Activated CD4-positive, alpha-beta T cell treated with anti-CD3 and anti-CD28 coated beads, Interleukin-2, amount 50 U/mL, for 1 hour (primary cell): Measurements from ENCODE around the gene RHOH.
A peak's percentile ranks its signal among the peaks of the same experiment; 100 is the strongest.

Experiments used
- DNase-seq: peaks from one replicate; pipeline ENCODE4 v3.0.0-alpha.2; 2020

Gene RHOH

DNA sequence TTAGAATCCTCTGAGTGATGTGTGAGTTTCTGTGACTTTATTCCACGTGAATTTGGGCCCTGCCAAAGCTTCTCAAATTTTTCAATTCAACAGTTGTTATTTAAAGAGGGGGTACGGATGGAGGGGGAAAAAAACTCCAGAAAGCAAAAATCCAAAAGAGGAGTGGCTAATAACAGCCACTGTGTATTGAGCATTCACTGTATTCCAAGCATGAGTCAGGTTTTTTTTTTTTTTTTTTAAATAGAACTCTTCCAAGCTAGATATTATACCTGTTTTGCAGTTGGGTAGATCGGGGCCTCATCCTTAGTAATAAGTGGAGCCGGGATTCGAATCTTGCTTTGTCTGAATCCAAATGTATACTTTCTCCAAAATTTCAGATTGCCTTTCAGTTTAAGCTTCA, 6.4 kb upstream of the RHOH start:
- no peak for DNase-seq

DNA sequence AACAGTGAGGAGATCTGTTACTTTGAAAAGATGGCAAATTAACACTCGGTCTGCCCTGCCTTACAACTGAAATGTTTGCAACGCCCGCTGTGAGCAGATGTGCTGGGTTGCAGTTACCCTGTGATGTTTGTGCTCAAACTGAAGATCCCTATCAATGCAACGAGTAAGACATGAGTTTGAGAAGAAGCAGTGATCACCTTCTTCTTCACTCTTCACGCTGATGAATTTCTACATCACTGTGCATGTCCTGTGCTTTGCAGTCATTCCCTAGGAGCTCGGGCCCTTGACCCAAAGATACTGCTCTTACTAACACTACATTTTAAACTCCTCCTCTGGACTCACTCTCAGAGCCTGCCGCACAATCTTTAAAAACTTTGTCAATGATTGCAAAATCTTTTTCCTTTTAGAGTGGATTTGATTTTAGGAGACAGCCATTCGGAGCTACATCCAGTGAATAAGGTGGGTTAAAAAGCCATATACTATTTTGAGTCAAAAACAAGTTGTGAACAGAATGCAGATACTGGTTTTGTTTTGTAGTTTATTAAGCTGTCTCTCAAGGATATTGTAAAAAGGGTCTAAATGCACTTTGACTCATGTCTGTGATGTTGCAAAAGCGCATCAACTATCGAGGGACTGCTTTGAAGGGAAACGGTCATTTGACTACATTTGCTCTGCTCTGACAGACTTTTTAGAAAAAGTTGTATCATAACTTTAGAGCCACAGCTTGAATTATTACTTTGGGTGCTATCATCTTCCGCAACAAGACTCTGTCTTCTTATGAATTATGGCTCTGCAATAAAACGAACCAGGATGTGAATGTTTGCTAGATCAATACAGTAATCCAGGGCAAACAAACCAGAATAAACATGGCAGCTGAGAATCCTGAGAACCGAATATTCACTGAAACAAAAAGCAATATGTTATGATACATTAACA, 5.7 kb upstream of the RHOH start:
- DNase-seq = no peak

DNA sequence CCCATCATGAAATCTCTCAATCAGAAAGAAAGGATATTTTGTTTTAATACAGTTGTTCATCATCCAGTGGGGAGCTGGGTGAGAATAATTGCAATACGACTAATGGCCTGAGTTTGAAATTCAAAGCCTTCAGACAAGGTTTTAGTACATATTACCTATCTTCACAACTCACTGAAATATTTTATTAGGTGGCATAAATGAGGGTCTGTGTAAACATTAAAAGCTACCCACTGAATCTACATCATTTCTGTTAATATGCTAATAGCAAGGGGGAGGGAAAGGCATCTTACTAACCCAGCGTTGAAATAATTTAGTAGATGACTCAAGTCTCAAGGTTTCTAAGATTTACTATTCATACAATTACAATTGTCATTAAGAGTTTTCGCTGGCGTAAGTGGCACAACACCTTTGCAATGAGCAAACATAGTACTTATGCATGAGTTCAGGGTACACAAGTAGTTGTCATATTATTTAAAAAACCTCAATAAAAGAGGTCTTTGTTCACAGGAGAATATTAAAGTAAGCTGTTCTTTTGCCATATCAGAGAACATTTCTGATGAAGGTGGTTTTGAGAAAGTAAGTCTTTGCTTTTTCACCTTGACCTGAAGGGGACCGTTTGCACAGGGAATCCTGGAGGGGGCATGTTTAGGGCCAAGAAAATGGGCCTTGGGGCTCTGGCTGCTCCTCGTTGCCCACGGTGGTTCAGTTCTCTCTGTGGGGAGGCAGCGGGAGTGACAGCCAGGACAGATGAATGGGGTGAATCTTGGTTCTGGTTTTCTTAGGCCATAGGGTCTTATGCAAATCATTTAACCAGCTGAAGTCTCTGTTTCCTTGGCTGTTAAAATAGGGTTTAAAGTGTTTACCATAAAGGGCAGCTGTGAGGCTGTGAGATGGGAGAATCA, 4.5 kb upstream of the RHOH start:
- DNase-seq = no peak

DNA sequence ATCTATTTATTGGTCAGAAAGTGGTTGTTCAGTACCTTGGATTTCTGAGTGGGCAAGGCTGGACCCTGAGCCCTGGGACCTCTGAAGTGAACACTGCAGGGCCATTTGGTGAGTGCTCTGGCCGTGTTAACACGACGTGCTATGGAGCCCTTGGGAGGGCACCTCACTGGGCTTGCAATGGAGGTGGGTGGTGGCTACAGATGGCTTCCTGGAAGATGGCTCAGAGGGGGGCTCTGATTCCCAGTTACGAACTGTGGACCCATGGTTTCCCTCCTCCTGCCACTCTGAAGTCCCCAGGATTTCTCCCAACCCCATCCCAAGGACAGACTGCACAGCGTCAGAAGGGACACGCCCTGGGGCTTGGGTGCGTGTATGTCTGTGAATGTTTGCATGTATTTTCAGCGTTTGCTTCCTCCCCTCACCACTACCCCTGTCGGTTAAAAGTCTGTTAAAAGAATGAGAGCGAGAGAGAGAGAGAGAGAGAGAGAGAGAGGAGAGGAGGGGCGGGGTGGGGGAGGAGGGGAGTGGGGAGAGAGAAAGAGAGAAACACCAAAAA, 3.7 kb upstream of the RHOH start:
- no peak for DNase-seq

DNA sequence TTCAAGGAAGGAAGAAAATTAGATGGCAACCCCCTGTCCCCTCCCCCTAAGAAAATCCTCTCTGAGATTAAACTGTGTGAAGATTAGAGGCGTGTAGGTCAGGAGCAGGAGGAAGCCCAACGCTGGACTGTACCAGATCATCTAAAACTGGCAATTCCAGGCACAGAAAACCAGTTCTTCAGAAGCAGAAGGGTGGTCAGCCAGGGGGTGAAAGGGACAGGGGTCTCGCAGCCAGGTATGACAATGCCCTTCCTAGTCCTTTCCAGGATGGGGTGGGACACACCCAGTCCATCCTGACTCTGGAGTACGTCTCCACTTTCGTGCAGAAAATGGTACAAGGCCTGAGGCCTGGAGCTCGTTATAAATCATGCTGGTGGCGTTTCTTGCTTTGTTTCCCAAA, 3.3 kb upstream of the RHOH start:
- DNase-seq = no peak

DNA sequence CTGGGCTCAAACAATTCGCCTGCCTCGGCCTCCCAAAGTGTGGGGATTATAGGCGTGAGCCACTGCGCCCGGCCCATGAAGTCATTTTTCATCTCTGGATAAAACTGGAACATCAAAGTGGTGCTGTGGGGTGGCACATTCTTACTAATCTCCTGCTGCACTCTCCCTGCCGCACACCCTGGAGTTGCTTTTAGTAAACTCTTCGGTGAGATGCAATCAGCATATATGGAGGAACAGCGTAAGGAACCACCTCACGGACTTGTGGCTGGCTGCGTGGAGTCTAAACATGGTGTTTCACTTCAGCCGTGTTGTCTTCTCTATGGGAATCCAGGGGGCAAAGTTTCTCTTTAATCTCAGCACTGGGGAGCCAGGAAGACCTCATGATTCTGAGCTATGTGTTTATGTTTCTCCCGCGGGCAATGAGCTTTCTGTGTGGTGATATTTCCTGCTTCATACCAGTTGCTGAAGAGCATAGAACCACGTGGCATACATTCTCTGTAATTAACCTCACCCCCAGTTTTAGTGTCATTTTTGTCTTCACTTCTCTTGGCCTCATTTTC, 2.1 kb upstream of the RHOH start:
- no peak for DNase-seq

DNA sequence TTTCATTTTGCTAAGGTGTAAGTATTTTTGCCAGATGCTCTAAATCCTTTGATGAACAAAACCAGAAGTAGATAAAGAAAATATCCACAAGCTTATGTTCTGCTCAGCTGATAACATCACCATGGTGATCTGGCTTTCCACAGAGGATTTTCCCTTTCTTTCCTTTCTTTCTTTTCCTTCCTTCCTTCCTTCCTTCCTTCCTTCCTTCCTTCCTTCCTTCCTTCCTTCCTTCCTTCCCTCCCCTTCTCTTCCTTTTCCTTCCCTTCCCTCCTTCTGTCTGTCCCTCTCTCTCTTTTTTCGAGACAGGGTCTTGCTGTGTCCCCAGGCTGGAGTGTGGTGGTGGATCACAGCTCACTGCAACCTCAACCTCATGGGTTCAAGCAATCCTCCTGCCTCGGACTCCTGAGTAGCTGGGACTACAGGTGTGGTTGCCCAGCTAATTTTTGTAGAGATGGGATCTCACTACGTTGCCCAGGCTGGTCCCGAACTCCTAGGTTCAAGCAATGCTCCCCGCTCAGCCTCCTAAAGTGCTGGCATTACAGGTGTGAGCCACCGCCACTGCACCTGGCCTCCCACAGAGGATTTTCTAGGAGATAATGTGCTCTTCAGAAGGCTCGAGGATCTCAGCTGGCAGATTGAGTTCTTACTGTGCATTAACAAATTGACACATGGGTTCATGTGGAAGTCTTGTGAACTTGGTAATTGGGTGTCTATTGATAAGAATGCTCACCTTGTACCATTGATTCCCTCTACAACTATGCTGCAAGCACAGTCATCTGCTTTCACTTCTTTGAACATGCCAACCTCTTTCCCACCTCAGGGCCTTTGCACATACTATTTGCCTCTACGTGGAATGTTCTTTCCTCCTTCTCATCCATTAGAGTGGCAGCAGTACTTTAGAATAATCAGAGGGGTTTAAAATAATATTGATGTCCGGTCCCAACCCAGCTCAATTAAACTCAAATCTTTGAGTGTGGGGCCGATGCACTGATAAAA, 1.4 kb upstream of the RHOH start:
- DNase-seq = no peak

DNA sequence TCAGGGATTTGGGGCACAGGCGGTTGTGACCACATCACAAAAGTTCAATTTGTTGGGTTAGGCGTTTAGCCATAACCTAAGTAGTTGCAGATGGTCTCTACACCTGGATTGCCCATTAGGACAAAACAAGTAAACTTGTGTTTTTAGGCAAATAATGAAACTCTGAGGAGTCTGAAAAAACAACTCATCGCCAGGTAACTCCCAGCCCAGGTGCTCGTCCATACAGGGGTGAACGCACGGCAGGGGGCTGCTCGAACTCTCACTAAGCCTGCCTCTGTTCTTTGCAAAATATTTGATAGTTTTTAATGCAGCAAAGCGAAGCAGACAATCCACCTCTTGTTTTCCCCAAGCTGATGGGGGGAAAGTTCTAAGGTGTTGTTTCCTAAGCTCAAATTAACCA, 559 bp upstream of the RHOH start:
- no peak for DNase-seq

DNA sequence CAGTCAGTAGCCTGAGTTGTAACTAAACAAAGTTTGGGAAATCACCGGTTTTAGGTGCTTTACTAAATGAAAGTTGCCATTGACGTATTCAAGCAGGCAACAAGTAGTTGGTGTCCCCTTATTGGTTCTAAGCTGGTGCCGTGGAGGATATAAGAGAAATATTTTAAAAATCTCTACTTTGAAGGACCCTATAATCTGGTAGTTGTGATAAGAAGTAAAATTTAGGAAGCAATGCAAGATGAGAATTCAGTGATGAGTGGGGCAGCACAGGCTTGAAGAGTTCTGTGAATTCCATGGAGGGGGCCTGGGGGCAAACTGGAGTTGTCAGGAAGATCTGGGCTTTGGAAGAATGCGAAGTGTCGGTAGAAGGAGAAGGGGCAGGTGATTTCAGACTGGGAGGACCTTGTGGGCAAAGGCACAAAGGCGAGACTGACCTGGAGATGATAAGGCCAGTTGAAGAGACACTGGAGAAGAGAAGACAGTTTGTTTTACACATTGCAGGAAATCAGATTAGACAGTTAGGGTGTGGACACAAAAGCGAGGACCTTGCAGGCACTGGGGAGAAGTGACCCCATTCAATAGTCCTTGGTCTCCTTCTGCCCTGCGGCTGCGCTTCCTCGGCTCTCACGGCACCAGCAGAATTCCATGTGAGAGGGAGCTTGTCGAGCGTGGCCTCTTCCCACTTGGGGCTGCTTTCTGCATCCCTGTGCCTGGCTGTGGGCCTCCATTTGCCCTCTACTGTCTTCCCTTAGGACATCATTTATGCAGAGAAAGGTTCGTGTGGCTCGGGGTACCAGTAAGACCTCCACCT, 1.3 kb downstream of the RHOH start:
- no peak for DNase-seq

DNA sequence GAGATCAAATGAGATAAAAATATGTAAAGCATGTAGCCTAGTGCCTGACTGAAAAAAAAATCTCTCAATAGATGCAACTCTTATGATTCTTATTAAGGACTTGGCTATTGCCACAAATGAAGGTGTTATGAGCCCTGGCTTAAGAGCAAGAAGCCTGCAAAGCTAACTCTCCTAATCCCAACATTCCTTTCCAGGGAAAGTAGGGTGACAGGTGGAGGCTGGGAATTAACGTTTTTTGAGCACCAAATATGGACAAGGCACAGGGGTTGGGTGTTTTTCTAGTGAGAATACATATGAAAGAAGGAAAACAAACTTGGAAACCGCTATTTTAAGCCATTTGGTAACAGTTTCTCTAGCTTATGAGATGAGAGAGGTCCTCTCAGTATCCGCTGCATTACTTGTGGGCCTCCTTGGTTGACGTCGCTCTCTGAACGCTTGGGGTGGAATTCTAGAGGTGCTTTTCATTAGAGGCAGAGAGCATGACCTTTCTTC, 2.4 kb downstream of the RHOH start:
- DNase-seq = no peak

DNA sequence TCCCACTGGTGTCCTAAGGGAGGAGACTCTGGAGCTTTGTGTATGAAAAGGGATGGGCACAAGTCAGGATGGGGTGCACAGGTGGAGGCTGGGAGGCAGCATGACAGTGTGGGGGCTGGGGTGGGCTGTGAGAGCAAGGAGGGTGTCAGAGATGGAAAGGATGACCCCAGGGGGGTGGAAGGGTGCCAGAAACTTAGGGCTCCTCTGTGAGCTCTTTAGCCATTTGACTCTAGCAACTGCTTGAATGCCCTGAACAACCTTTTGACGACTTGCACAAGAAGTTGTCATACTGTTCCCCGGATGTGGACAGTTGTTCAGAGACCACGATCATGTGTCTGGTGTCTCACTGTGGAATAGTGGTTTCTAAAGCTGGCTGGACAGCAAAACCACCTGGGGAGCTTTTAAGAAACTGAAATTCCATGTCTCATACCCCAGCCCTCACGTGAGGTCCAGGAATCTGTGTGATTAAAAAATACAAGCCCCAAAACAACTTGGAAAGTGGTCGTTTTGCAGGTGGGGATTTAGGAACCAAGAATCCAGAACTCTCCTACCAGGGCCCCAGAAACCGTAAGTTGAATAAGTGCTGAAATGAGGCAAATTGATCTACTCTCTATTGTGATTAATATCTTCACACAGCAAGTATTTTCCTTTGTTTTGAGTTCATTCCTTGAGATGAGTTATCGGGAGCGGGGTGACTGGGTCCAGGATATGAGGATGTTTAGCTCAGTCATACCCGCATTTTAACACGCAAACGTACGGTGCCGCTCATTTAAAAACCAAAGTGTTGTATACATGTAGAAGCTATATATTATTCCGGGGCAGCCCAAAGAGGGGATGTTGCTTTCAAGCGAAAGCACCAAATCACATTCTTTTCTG, 3.4 kb downstream of the RHOH start:
- DNase-seq = peak; percentile 62

DNA sequence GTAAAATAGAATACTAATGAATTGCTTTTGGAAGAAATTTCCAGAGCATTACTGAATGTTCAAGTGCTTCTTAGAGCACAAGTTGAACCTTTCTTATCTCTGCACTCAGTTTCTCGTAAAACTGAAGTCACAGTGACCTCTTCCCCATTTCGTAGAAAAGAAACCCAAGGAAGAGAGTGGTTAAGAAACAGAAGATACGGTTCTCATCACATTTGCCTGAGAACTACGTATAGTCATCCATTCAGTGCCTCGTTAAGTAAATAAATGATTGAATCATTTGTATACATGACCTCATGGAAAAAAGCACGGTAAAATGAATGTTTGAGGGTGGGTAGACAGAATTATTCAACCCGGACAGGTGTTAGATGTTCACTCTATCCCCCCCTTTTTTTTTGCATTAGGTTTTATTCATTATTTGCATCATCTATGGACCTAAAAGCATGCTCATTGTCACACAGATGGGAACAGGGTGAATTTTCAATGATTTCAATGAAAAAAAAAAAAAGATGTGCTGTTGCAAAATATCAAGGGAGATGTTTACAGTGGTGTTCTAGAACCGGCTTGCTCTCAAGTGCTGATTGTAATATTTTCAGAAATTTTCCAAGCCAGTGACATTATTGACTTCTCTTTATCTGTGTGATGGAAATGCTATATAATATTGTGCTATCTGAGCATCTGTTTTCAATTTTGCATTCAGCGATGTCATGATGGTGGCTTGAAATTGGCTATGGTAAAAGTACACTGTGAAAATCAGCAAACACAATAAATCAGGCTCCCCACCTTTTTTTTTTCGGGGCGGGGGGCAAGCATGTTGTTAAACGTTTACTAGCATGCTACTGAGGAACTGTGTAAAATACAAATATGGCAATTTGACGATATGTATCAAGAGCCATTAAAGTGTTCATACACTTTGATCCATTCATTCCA, 4.3 kb downstream of the RHOH start:
- no peak for DNase-seq

DNA sequence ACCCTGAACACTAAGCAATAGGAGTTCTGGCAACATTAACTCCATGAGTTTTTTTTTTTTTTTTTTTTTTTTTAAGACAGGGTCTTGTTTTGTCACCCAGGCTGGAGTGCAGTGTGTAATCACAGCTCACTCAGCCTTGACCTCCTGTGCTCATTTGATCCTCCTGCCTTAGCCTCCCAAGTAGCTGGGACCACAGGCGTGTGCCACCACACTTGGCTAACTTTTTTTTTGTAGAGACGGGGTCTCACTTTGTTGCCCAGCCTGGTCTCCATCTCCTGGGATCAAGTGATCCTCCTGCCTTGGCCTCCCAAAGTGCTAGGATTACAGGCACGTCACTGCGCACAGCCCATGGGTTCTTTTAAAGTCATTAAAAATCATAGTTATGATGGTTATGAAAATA, 5.1 kb downstream of the RHOH start:
- DNase-seq = no peak

DNA sequence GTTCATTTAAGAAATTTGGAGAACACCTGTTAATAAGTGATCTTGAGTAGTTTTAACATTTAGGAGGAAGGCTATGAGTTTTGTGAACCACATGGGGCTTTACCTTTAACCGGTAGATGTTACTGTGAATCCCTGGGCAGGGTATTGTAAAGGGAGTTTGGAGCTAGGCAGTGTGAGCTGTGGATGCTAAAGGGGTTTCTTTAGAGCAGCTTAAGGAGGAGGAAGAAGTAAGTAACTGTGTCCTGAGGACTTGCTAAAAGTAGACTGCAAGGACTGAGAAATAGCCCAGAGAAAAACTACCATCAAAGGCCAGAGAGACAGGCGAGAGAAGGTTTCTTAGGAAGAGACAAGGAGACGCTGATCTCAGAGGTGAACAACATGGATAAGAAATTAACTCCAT, 5.6 kb downstream of the RHOH start:
- no peak for DNase-seq

DNA sequence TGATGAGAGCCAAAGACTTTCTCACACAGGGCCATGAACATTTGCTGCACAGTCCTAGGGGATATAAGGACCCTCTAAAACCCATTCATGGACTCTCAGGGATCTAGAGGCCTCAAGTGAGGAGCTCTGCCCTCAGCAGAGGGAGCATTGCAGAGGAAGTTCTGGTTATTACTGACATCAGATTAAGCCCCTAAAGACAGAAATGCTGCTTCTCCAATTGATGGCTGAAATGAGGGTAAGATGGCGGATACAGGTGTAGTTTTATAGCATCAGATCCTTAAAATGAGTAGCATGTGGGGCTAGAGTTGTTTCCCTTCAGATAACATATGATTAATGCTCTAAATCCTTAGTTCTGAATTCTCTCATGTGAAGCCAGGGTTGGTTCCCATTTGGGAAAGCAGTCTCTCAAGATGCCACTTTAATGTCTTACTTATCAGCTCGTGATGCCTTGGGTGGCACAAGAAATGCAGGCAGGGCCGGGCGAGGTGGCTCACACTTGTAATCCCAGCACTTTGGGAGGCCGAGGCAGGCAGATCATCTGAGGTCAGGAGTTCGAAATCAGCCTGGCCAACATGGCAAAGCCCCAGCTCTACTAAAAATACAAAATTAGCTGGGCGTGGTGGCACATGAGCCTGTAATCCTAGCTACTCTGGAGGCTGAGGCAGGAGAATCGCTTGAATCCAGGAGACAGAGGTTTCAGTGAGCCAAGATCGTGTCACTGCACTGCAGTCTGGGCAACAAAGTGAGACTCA, 7.9 kb downstream of the RHOH start:
- DNase-seq = no peak

DNA sequence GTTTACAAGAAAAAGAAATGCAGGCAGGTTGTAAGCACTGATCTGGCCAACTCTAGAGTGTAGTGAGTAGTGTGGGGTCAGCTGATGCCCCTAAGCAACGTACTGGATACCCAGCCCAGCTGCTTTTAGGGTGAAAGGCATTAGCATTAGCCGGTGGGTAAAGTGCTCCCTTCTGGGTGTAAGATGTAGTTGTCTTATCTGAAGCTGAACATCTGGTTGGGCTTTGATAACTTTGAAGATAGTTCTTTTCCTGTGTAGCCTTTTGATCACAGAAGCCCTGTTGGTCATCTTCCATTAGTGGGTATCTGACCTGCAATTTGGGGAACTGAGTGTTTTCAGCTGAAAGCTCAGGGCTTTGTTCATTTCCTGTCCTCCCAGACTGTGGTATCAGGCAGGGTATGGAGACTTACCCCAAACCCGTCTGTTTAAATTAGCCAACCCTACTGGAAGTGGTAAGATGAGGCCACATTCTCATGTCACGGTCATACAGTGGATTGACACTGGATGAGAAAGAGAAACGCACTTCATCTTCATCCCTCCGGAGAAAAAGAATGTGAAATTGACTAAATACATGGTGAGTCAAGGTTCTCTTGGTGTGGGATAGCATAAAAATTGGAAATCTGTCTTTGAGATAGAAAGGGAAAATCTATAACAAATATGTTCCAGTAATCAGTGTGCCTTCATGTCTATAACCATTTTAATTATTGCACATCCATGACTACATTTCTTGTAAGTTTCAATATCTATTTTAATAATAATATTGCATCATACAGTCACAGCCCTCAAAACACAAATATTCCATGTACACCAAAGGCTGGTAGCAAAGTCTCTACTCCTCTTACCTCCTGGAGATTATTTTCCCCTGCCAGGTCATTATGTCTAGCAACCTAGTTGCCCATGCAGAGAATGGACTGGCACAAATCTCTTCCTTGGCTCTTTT, 8.7 kb downstream of the RHOH start:
- no peak for DNase-seq

DNA sequence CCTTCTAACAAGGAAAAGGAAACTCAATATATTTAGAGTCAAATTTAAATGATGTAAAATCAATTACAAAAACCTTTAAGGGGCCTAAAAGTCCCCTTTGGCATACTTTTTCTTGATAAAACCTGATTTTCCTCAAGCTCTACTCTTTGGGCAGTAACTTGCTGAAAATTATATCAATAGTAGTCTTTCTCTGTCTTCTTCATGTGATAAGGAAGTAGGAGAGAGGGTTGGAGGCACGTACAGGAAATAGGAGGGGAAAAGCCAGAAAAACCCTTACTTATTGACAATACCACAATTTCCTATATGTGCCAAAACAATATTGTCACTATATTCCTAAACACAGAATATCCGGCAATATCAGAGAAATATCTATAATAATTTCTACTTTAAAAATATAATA, 9.6 kb downstream of the RHOH start:
- DNase-seq = no peak
